ENCODE data around the gene NKX6-2.

GRCh38 chr10:132768346-132769248, 17.4 kb downstream of the NKX6-2 start:
- TF ChIP-seq POLR2A (IDR thresholded peaks at IDR 0.05) = no peak
- no peak for TF ChIP-seq CTCF (IDR thresholded peaks at IDR 0.05)
